Astrocyte (in vitro differentiated cells and primary cell): ENCODE results near the gene C1orf35.

Source experiments
- CTCF ChIP-seq: IDR thresholded peaks from 2 replicates; pipeline ENCODE4 v1.5.1; 2011; ENCODE audit warnings: low read depth, mild to moderate bottlenecking, inconsistent platforms, low read length, moderate library complexity; ENCODE audit not compliant: insufficient read depth
- EZH2 ChIP-seq: IDR thresholded peaks from 2 replicates; pipeline ENCODE4 v1.6.1; 2012; ENCODE audit warnings: mild to moderate bottlenecking, low read length, inconsistent platforms; ENCODE audit not compliant: insufficient read depth

GRCh38 chr1:228117335-228117734 lies 14.2 kb upstream of the C1orf35 start:
- no peak for TF ChIP-seq CTCF
- no peak for TF ChIP-seq EZH2
